ENCODE measurements around the gene TOLLIP. TPM values are rescaled to one million over a fixed set of nuclear protein-coding genes. Genes with fewer than 3 reads are reported as not detected.
"Not testable (repeated sequence)": the region's sequence is repeated elsewhere in the genome, so short reads cannot be mapped to it uniquely, and the experiment has no call there.

TOLLIP gene
- total RNA-seq, 4 donors from 2014 or later = 53.0 to 106 (median 63.6) TPM

GRCh38 chr11:1252371-1253102, 56.9 kb downstream of the TOLLIP start:
- WGBS, 2 donors = 90 to 100% methylated on average over 2 to 17 of the region's 38 CpGs
- Histone ChIP-seq H3K36me3 (no peaks in the 10 kb centered on the region), H3K27me3 (peaks cover 0 to 4% (median 0%) of the 10 kb centered on the region in 4 donors), H3K9me3 (no peaks in the 10 kb centered on the region), H3K27ac (no peak overlapping the region), H3K4me1 (no peaks in the 10 kb centered on the region), H3K4me3 (no peak overlapping the region)
- DNase-seq = no peak
- intact Hi-C loops (cut with DNase I) = no loop called here
- TF ChIP-seq POLR2A (IDR thresholded peaks at IDR 0.05) = no peak
- no peak for TF ChIP-seq CTCF (IDR thresholded peaks at IDR 0.05)

GRCh38 chr11:1251236-1251770, 58.1 kb downstream of the TOLLIP start:
- WGBS, 2 donors = 92 to 97% methylated on average over 13 to 16 of the region's 16 CpGs
- H3K4me1 ChIP-seq = no peaks in the 10 kb centered on the region
- intact Hi-C loops (cut with DNase I) = no loop called here
- no peak overlapping the region for H3K27ac ChIP-seq
- no peaks in the 10 kb centered on the region for H3K9me3 ChIP-seq
- no peaks in the 10 kb centered on the region for H3K27me3 ChIP-seq
- no peak overlapping the region for H3K4me3 ChIP-seq
- TF ChIP-seq POLR2A (IDR thresholded peaks at IDR 0.05) (no peak), CTCF (IDR thresholded peaks at IDR 0.05) (no peak)
- H3K36me3 ChIP-seq = no peaks in the 10 kb centered on the region
- DNase-seq = no peak

GRCh38 chr11:1250411-1250810, 59.0 kb downstream of the TOLLIP start:
- H3K36me3 ChIP-seq; DNase-seq; intact Hi-C loops (cut with DNase I); H3K27ac ChIP-seq; H3K4me3 ChIP-seq; H3K4me1 ChIP-seq; H3K27me3 ChIP-seq; H3K9me3 ChIP-seq: not testable (repeated sequence)
- WGBS, 2 donors = 96 to 100% methylated on average over 2 to 4 of the region's 12 CpGs

GRCh38 chr11:1248951-1249350, 60.5 kb downstream of the TOLLIP start:
- H3K27ac ChIP-seq; H3K4me1 ChIP-seq; H3K4me3 ChIP-seq; H3K36me3 ChIP-seq; intact Hi-C loops (cut with DNase I); DNase-seq; H3K27me3 ChIP-seq; H3K9me3 ChIP-seq: not testable (repeated sequence)
- WGBS, 2 donors = 90 to 95% methylated on average over 6 to 7 of the region's 18 CpGs

- H3K27ac ChIP-seq; H3K9me3 ChIP-seq; H3K36me3 ChIP-seq; DNase-seq; H3K4me1 ChIP-seq; H3K4me3 ChIP-seq; H3K27me3 ChIP-seq; intact Hi-C loops (cut with DNase I): not testable (repeated sequence)
- WGBS, 2 donors = 93% methylated on average over 12 of the region's 14 CpGs; no CpG with 5 or more reads in 1 of the 2 donors
These were observed 62.4 kb downstream of the TOLLIP start for GRCh38 chr11:1247026-1247425.

- H3K27ac ChIP-seq; H3K4me1 ChIP-seq; H3K4me3 ChIP-seq; H3K27me3 ChIP-seq; intact Hi-C loops (cut with DNase I); H3K9me3 ChIP-seq; DNase-seq; H3K36me3 ChIP-seq: not testable (repeated sequence)
- 90 to 97% methylated on average over 6 to 9 of the region's 14 CpGs for WGBS, 2 donors
These were observed 63.1 kb downstream of the TOLLIP start for GRCh38 chr11:1246301-1246700.

- H3K27me3 ChIP-seq; DNase-seq; intact Hi-C loops (cut with DNase I); H3K4me3 ChIP-seq; H3K27ac ChIP-seq; H3K4me1 ChIP-seq; H3K36me3 ChIP-seq; H3K9me3 ChIP-seq: not testable (repeated sequence)
- 90 to 96% methylated on average over 5 to 11 of the region's 14 CpGs for WGBS, 2 donors
These were observed 63.7 kb downstream of the TOLLIP start for GRCh38 chr11:1245717-1246116.

- 93 to 97% methylated on average over 3 to 6 of the region's 9 CpGs for WGBS, 2 donors
- intact Hi-C loops (cut with DNase I); DNase-seq; H3K36me3 ChIP-seq; H3K4me3 ChIP-seq; H3K27me3 ChIP-seq; H3K4me1 ChIP-seq; H3K9me3 ChIP-seq; H3K27ac ChIP-seq: not testable (repeated sequence)
These were observed 64.9 kb downstream of the TOLLIP start for GRCh38 chr11:1244557-1244956.

- DNase-seq; H3K36me3 ChIP-seq; H3K27me3 ChIP-seq; H3K4me1 ChIP-seq; intact Hi-C loops (cut with DNase I); H3K4me3 ChIP-seq; H3K27ac ChIP-seq; H3K9me3 ChIP-seq: not testable (repeated sequence)
- 91% methylated on average over 11 of the region's 18 CpGs; no CpG with 5 or more reads in 1 of the 2 donors for WGBS, 2 donors
These were observed 65.9 kb downstream of the TOLLIP start for GRCh38 chr11:1243521-1243920.

- intact Hi-C loops (cut with DNase I); H3K9me3 ChIP-seq; DNase-seq; H3K4me1 ChIP-seq; H3K27me3 ChIP-seq; H3K36me3 ChIP-seq; H3K27ac ChIP-seq; H3K4me3 ChIP-seq: not testable (repeated sequence)
- 59 to 75% methylated on average over 4 to 7 of the region's 11 CpGs for WGBS, 2 donors
These were observed 66.7 kb downstream of the TOLLIP start for GRCh38 chr11:1242751-1243150.

All from esophagus squamous epithelium (tissue), 5 donors.